GM12891 (cell line): Measurements from ENCODE around the gene PELO.

Experiments
- PAX5 ChIP-seq: IDR thresholded peaks from 2 replicates; pipeline ENCODE4 v1.6.1; 2011; ENCODE audit warnings: low read length, moderate library complexity, mild to moderate bottlenecking; ENCODE audit not compliant: insufficient read depth, severe bottlenecking
- POLR2A ChIP-seq: IDR thresholded peaks from 2 replicates; pipeline ENCODE4 v1.6.1; 2011; ENCODE audit warnings: low read depth, low read length, control low read depth
- POLR2AphosphoS5 ChIP-seq: IDR thresholded peaks from 2 replicates; pipeline ENCODE4 v1.6.1; 2011; ENCODE audit warnings: low read depth, low read length, control low read depth
- SPI1 ChIP-seq: IDR thresholded peaks from 2 replicates; pipeline ENCODE4 v1.6.1; 2011; ENCODE audit warnings: low read depth, low read length, control low read depth
- TAF1 ChIP-seq: IDR thresholded peaks from 2 replicates; pipeline ENCODE4 v1.6.1; 2011; ENCODE audit warnings: low read depth, low read length, control low read depth

GRCh38 chr5:52746539-52746938 is 41.2 kb upstream of the PELO start:
- TF ChIP-seq TAF1 (no peak), POLR2A (no peak), PAX5 (no peak), POLR2AphosphoS5 (no peak), SPI1 (no peak)
